Transverse colon (tissue), 4 donors: ENCODE data around the gene PLEKHA6. TPM values are rescaled to one million over a fixed set of nuclear protein-coding genes. Genes with fewer than 3 reads are reported as not detected.

Experiments used
- DNase-seq: peaks from one replicate; pipeline ENCODE4 v3.0.0-alpha.2; 2019
- H3K27ac ChIP-seq, 4 donors: fragments of 200-600 bp; sonication (generic); 2 replicates each; pipeline ENCODE4 v1.5.1; 2016 to 2018; ENCODE audit warnings: inconsistent platforms in 4 of 4
- H3K27me3 ChIP-seq: fragments of 200-600 bp; sonication (generic); 2 replicates; pipeline ENCODE4 v1.5.1; 2017; ENCODE audit warnings: inconsistent platforms
- H3K36me3 ChIP-seq, 4 donors: fragments of 200-600 bp; sonication (generic); 2 replicates each; pipeline ENCODE4 v1.5.1; 2017 to 2019; ENCODE audit warnings: inconsistent platforms in 4 of 4
- H3K4me1 ChIP-seq, 4 donors: fragments of 200-600 bp; sonication (generic); 2 replicates each; pipeline ENCODE4 v1.5.1; 2017 to 2020; ENCODE audit warnings: inconsistent platforms in 4 of 4
- H3K4me3 ChIP-seq, 4 donors: fragments of 200-600 bp; sonication (generic); 1 replicate in 1 of 4; 2 replicates in 3 of 4; pipeline versions ENCODE4 v1.5.1 to v1.6.1; 2017 to 2019; ENCODE audit warnings: inconsistent platforms in 4 of 4
- H3K9me3 ChIP-seq, 2 donors: fragments of 200-600 bp; sonication (generic); 2 replicates each; pipeline ENCODE4 v1.5.1; 2017 to 2019; ENCODE audit warnings: inconsistent platforms in 2 of 2
- CTCF ChIP-seq, 5 experiments: fragments of 200-600 bp in 3 of 5; fragments of 450-650 bp in 2 of 5; sonication (generic) in 3 of 5; IDR thresholded peaks; 1 replicate in 2 of 5; 2 replicates in 3 of 5; pipeline ENCODE4 v1.5.1; 2016 to 2017; ENCODE audit warnings: antibody characterized with exemption in 5 of 5, inconsistent platforms in 3 of 5, mild to moderate bottlenecking in 2 of 5, moderate library complexity in 1 of 5
- EP300 ChIP-seq: sonication (generic); formaldehyde crosslinking; IDR thresholded peaks from one replicate; pipeline ENCODE4 v1.6.1; 2017; ENCODE audit warnings: antibody characterized with exemption, low read depth
- POLR2A ChIP-seq: fragments of 450-650 bp; IDR thresholded peaks from one replicate; pipeline ENCODE4 v1.6.1; 2016; ENCODE audit warnings: antibody characterized with exemption, mild to moderate bottlenecking, moderate library complexity
- POLR2AphosphoS5 ChIP-seq, 3 donors: sonication (generic); formaldehyde crosslinking; IDR thresholded peaks; one replicate each; pipeline ENCODE4 v1.6.1; 2016; ENCODE audit warnings: antibody characterized with exemption in 3 of 3
- WGBS, 2 donors: methylation state at CpG; one replicate each; pipeline ENCODE4 v1.1.5; 2018; ENCODE audit warnings: low coverage in 1 of 2; 5-methylcytosine and 5-hydroxymethylcytosine counted together
- in situ Hi-C, 4 donors: fragments of 200-750 bp; cut with MboI; loops; one replicate each; pipeline versions ENCODE4 v1.15.0 to v1.15.1; 2017; ENCODE audit warnings: low sequenced_read_pairs in 3 of 4, low pct_ligation_motif_present in 1 of 4, low pct_unique_long_range_greater_than_20kb in 1 of 4
- intact Hi-C: fragments of 100-400 bp; cut with DNase I; formaldehyde crosslinking; loops from one replicate; pipeline ENCODE4 v1.15.1; 2023; ENCODE audit warnings: low total_unique reads
- small RNA-seq, 4 donors: library from RNA; depleted of rRNA; stranded (forward); fragments of <200 nt; gene quantifications; one replicate each; pipeline ENCODE3, GENCODE V24; 2016
- total RNA-seq, 4 donors: library from RNA; depleted of rRNA; stranded (reverse); fragments of >200 nt; gene quantifications; one replicate each; pipeline ENCODE4 v1.1.0, GENCODE V29; 2016

PLEKHA6 gene
- total RNA-seq, 4 donors from 2014 or later: 58.7 to 209 (median 97.9) TPM

- in situ Hi-C loops (no loop called here), intact Hi-C loops (no loop called here)
- Histone ChIP-seq H3K9me3 (peaks cover 5 to 6% of the 10 kb centered on the region in 2 donors), H3K27ac (no peak overlapping the region), H3K4me1 (no peaks in the 10 kb centered on the region), H3K36me3 (no peaks in the 10 kb centered on the region), H3K4me3 (no peak overlapping the region), H3K27me3 (peaks cover 10% of the 10 kb centered on the region)
- DNase-seq: no peak
- TF ChIP-seq POLR2A: no peak
- no peak for TF ChIP-seq EP300
- TF ChIP-seq CTCF (IDR thresholded peaks at IDR 0.05): no peak
- TF ChIP-seq POLR2AphosphoS5 (IDR thresholded peaks at IDR 0.05): no peak
- 80 to 87% methylated on average over 1 to 2 of the region's 2 CpGs for WGBS, 2 donors
These were observed 187.2 kb downstream of the PLEKHA6 start for GRCh38 chr1:204172404-204173029.

GRCh38 chr1:204171751-204172178 lies 188.0 kb downstream of the PLEKHA6 start:
- intact Hi-C loops: no loop called here
- Histone ChIP-seq H3K4me1 (no peaks in the 10 kb centered on the region), H3K36me3 (no peaks in the 10 kb centered on the region), H3K27ac (no peak overlapping the region), H3K9me3 (peaks cover 5 to 6% of the 10 kb centered on the region in 2 donors), H3K4me3 (no peak overlapping the region), H3K27me3 (peaks cover 10% of the 10 kb centered on the region)
- DNase-seq: no peak
- 54 to 57% methylated on average over 4 of the region's 4 CpGs for WGBS, 2 donors
- in situ Hi-C loops: no loop called here
- TF ChIP-seq POLR2AphosphoS5 (IDR thresholded peaks at IDR 0.05) (no peak), EP300 (no peak), POLR2A (no peak)

- in situ Hi-C loops: no loop called here
- 93% methylated on average over 3 of the region's 3 CpGs; no CpG with 5 or more reads in 1 of the 2 donors for WGBS, 2 donors
- no peaks in the 10 kb centered on the region for H3K36me3 ChIP-seq
These were observed 189.1 kb downstream of the PLEKHA6 start for GRCh38 chr1:204170494-204171155.

GRCh38 chr1:204169858-204170257 lies 189.9 kb downstream of the PLEKHA6 start:
- Histone ChIP-seq H3K9me3 (peaks cover 5 to 6% of the 10 kb centered on the region in 2 donors), H3K4me1 (no peaks in the 10 kb centered on the region), H3K4me3 (no peak overlapping the region), H3K27me3 (peaks cover 8% of the 10 kb centered on the region), H3K27ac (no peak overlapping the region), H3K36me3 (no peaks in the 10 kb centered on the region)
- intact Hi-C loops: no loop called here
- no peak for DNase-seq
- 79 to 89% methylated on average over 4 of the region's 4 CpGs for WGBS, 2 donors
- in situ Hi-C loops: loop anchor here (5.0 to 10.0 kb wide), 2 partner anchors 192 to 195 kb away; no protein-coding TSS in a partner anchor
- TF ChIP-seq POLR2A (no peak), CTCF (IDR thresholded peaks at IDR 0.05) (no peak), POLR2AphosphoS5 (IDR thresholded peaks at IDR 0.05) (no peak), EP300 (no peak)

More at GRCh38 chr1:204170494-204171155, 189.1 kb downstream of the PLEKHA6 start:
- intact Hi-C loops: no loop called here
- no peaks in the 10 kb centered on the region for H3K4me1 ChIP-seq
- H3K27ac ChIP-seq: no peak overlapping the region
- H3K4me3 ChIP-seq: no peak overlapping the region
- H3K9me3 ChIP-seq: peaks cover 5 to 6% of the 10 kb centered on the region in 2 donors
- no peak for DNase-seq
- TF ChIP-seq EP300 (no peak), POLR2A (no peak), CTCF (IDR thresholded peaks at IDR 0.05) (no peak), POLR2AphosphoS5 (IDR thresholded peaks at IDR 0.05) (no peak)
- H3K27me3 ChIP-seq: peaks cover 10% of the 10 kb centered on the region

Small RNA genes lying within 50 kb of the gene (small RNA-seq; reads per million reads assigned to genes)
- gene AL606489.2: 0 reads per million in 4 donors

Other genes starting within 250 kb of the PLEKHA6 start
- 1 to 10 TPM in 3 of 4 donors, not detected in 1; 1.9 to 3.7 (median 3.3) TPM for gene ETNK2, start 207.9 kb downstream of the PLEKHA6 start, total RNA-seq
- 1 to 10 TPM in 1 of 4 donors, not detected in 3; 2.7 TPM for gene REN, start 193.6 kb downstream of the PLEKHA6 start, total RNA-seq
- not detected for gene KISS1, start 163.4 kb downstream of the PLEKHA6 start, total RNA-seq
- gene GOLT1A, start 145.9 kb downstream of the PLEKHA6 start, total RNA-seq: 10 to 100 TPM in 1 of 4 donors, 1 to 10 TPM in 1, not detected in 2; 9.7 to 13.8 TPM
- gene PPP1R15B, start 51.9 kb upstream of the PLEKHA6 start, total RNA-seq: 10 to 100 TPM; 30.8 to 74.2 (median 54.5) TPM
- gene PIK3C2B, start 134.9 kb upstream of the PLEKHA6 start, total RNA-seq: 100 to 1,000 TPM in 2 of 4 donors, 10 to 100 TPM in 2; 61.9 to 181 (median 88.8) TPM
- 100 to 1,000 TPM in 2 of 4 donors, 10 to 100 TPM in 2; 64.3 to 140 (median 109) TPM for gene MDM4, start 156.5 kb upstream of the PLEKHA6 start, total RNA-seq